SW 1271 (cell line): ENCODE measurements around the gene VWC2L.
A peak's percentile ranks its signal among the peaks of the same experiment; 100 is the strongest.

Experiments used
- DNase-seq, 2 experiments: peaks; one replicate each; lab custom pipeline; 2025; lab: John Stamatoyannopoulos, UW

Gene VWC2L

DNA sequence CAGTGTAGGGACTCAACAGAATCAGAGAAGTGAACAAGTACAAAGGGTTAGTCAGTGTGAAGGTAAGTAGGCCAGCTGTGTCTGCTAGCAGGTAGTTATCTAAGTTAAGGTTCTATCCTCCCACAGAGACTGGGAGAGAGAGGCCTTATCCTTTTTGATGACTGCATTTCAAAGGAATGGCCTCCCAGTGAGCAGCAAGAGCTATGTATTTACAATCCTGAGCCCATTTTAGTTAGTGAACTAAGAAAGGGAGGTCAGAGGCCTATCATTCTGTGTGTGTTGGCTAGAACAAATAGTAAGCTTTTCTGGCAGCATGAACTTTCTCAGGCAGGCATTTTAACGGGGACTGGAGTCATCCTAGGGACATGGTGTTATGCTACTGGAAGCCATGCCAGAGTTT is 182.9 kb downstream of the VWC2L start:
- DNase-seq, result peak in 1 of 2 experiments; percentile 35

DNA sequence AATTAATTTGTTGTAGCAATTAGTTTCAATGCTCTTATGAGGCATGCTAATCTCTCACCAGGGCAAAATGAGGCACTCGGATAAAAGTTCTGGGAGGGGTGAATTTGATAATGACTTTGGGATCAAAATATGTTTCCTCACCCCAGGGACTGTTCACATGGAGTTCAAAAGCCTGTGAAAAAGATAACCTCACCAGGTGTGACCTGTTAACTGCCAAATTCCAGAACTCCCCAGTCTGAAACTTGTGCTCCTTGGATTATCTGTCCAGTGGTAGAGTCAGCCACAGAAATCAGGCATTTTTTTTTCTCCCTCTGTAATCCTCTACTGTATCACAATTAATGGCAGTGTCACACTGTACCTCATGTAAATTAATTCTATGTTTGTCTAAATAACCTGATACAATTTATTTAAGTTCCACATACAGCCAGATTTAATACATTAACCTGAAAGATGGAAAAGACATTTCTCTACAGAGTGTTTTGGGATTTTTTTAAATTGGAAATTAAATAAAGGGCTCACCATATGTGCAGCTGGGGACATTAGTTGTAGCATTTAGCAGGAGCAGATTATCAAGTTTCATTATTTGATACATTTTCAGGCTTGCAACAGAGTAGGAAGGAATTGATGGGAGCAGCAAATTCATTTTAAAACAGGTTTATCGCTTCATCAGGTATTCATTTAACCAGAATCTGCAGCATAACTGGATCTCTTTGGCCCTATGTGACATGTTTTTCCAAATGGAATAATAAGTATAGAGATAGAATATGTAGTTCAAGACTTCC is 191.2 kb downstream of the VWC2L start:
- DNase-seq, result no peak

DNA sequence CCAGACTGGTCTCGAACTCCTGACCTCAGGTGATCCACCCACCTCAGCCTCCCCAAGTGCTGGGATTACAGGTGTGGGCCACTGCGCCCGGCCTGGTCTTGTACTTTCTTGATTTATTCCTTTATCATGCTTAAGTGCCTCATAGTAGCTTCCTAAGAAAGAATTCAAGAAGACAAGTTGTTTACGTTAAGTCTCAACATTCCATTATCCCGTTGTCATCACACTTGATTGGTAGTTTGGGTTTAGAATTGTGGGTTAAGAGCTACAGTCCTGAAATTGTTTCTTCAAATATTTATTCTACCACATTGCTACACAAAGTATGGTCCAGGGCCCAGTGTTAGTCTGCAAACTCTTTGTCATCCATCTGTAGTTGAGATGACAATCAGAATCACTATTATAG is 194.0 kb downstream of the VWC2L start:
- no peak for DNase-seq

DNA sequence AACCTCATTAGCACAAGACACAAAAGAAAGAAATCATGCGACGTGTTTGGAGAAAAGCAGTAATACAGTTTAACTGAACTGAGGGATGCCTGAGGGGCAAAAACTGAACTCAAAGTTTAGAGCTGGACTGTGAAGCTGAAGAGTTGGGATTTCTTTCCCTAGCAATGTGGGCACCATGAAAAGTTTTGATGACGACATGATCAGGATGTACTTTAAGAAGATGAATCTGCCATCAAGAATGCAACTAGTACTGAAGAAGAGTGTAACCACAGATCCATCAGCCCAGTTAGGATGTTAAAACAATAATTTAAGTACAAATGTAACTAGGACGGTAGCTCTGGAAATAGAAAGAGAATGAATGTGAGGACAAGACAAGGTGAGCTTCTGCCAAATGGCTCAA is 196.2 kb downstream of the VWC2L start:
- no peak for DNase-seq

DNA sequence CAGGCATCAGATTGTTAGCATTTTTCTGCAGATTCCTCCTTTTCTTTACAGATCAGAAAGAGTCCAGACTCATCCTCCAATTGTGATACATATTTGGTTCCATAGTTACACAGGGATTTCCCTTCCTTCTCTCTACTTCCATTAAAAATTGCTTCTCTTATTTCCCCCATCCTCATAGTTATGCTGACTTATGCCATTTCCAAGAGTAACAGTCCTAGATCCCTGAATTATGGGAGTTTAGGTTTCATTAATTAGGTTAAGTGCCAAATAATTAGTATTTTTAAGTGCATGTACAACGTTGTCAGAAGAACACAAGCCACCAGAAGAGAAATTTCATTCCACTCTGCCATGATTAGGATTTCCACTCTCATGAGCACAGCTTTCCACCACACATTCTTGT is 200.2 kb downstream of the VWC2L start:
- DNase-seq, result no peak

DNA sequence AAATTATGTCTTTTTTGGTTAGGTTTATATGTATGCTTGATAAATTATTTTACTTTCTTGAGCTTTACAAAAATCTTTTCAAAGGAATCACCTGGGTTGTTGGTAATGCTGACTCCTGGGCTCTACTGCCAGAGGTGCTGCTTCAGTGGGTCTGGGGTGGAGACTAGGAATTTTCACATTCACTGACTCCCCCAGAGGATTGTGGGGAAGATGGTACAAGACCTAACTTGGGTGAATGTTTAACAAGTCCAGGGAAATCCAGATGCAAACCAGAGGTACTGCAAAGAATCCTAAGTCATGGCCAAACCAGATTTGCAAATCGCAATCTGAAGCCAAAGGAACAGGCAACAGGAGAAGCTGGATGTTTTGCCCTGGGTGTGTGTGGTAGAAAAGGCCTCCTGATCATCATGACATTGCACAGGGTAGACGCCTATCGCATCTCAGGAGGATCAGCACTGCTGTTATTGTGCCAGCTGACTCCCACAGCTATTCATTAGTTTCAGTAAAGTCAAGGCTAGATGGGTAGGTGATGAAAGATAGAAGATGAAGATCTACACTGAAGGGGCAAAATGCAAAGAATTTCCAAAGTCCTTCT is 213.4 kb downstream of the VWC2L start:
- DNase-seq, result no peak

DNA sequence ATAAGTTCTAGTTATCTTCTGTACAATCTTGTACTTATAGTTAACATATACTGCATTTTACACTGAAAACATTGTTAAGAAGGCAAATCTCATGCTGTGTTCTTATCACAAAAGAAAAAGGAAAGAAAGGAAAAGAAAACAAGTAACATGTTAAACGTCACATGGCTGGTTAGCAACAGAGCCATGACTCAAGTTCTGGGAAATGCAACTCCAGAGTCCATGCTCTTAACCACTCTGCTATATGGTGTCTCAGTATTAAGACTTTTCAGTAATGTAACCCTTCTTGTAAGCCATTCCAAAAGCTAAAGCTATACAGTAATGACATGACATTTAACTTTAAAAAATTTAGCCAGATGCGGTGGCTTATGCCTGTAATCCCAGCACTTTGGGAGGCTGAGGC is 217.2 kb downstream of the VWC2L start:
- DNase-seq, result no peak
